HepG2 (cell line): ENCODE results near the gene KIAA1614. TPM values are rescaled to one million over a fixed set of nuclear protein-coding genes. Genes with fewer than 3 reads are reported as not detected.

ENCODE experiments used
- ATAD3A ChIP-seq: sonication (generic); formaldehyde crosslinking; IDR thresholded peaks from 2 replicates; pipeline ENCODE4 v1.4.0; 2020; ENCODE audit warnings: missing genetic modification reagents
- JARID2 ChIP-seq: sonication (generic); formaldehyde crosslinking; IDR thresholded peaks from 2 replicates; pipeline ENCODE4 v1.8.1; 2023; ENCODE audit warnings: missing genetic modification reagents, inconsistent platforms; ENCODE audit not compliant: insufficient replicate concordance
- KDM1A ChIP-seq: IDR thresholded peaks from 2 replicates; pipeline ENCODE4 v1.6.1; 2016; ENCODE audit warnings: missing compliant biosample characterization
- KDM2A ChIP-seq: sonication (generic); formaldehyde crosslinking; IDR thresholded peaks from 2 replicates; pipeline ENCODE4 v1.4.0; 2020; ENCODE audit warnings: low read depth, missing genetic modification reagents, borderline replicate concordance
- MIER3 ChIP-seq: IDR thresholded peaks from 2 replicates; pipeline ENCODE4 v1.6.1; 2016; ENCODE audit warnings: missing compliant biosample characterization, borderline replicate concordance
- TCF7L2 ChIP-seq: IDR thresholded peaks from 2 replicates; pipeline ENCODE4 v1.6.1; 2011; ENCODE audit warnings: mild to moderate bottlenecking, low read depth, low read length, moderate library complexity
- ZBTB8A ChIP-seq: sonication (generic); formaldehyde crosslinking; IDR thresholded peaks from 2 replicates; pipeline ENCODE4 v1.4.0; 2020; ENCODE audit warnings: mild to moderate bottlenecking, low read depth, missing genetic modification reagents, borderline replicate concordance
- ZNF251 ChIP-seq: sonication (generic); formaldehyde crosslinking; IDR thresholded peaks from 2 replicates; pipeline ENCODE4 v1.9.0; 2021; ENCODE audit warnings: mild to moderate bottlenecking, missing genetic modification reagents
- ZNF766 ChIP-seq: sonication (generic); formaldehyde crosslinking; IDR thresholded peaks from 2 replicates; pipeline ENCODE4 v1.5.0; 2020; ENCODE audit warnings: missing genetic modification reagents, borderline replicate concordance
- ZXDC ChIP-seq: sonication (generic); formaldehyde crosslinking; IDR thresholded peaks from 2 replicates; pipeline ENCODE4 v1.5.0; 2020; ENCODE audit warnings: mild to moderate bottlenecking, missing genetic modification reagents
- polyA plus RNA-seq, 8 experiments: library from polyadenylated mRNA; depleted of rRNA in 3 of 8; stranded (reverse) in 7 of 8; unstranded in 1 of 8; fragments of >200 nt; fragmentation: Illumina TruSeq in 4 of 8; extraction: Trizol in 4 of 8; gene quantifications; 2 replicates each; pipeline versions ENCODE4 v1.2.1 to v1.2.3, GENCODE V29; 2011 to 2016; ENCODE audit warnings: low read depth in 4 of 8, missing spikeins in 1 of 8, mixed read lengths in 1 of 8; ENCODE audit not compliant: insufficient read depth in 1 of 8
- total RNA-seq, 5 experiments: library from RNA; depleted of rRNA; stranded (reverse); fragments of >200 nt; fragmentation: Illumina TruSeq; extraction: Trizol; gene quantifications; 2 replicates each; pipeline ENCODE4 v1.2.3, GENCODE V29; 2016; ENCODE audit warnings: low read depth in 1 of 5
- TF ChIP-seq, protein P1 (sequence below): sonication (generic); formaldehyde crosslinking; IDR thresholded peaks from 2 replicates; pipeline ENCODE4 v1.5.0; 2020; ENCODE audit warnings: mild to moderate bottlenecking, missing genetic modification reagents, borderline replicate concordance
- TF ChIP-seq, protein P2 (sequence below): sonication (generic); formaldehyde crosslinking; IDR thresholded peaks from 2 replicates; pipeline ENCODE4 v1.4.0; 2020; ENCODE audit warnings: mild to moderate bottlenecking, missing genetic modification reagents

KIAA1614 gene
- total and polyA plus RNA-seq, 2 of the 13 experiments (the other 11 are each of a cell fraction or from before 2014, with no cell fraction given) = 0.15 to 0.77 TPM

DNA sequence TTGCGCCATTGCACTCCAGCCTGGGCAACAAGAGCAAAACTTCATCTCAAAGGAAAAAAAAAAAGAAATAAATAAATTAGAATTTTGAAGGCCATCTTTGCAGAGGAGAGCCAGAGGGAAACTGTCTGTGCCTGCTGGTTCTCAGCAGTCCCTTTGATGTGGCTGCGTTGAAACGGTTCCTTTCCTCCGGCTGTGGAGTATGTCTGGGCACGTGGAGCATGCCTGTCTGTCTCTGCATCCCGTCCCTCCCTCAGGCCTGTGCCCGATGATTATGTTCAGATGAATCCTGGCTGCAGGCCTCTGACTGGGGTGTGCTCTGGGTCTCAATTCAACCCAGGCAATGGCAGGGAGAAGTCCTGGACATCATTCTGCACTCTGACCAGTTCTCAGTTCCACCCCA, 33.4 kb downstream of the KIAA1614 start (continued):
- TF ChIP-seq, protein P1, sequence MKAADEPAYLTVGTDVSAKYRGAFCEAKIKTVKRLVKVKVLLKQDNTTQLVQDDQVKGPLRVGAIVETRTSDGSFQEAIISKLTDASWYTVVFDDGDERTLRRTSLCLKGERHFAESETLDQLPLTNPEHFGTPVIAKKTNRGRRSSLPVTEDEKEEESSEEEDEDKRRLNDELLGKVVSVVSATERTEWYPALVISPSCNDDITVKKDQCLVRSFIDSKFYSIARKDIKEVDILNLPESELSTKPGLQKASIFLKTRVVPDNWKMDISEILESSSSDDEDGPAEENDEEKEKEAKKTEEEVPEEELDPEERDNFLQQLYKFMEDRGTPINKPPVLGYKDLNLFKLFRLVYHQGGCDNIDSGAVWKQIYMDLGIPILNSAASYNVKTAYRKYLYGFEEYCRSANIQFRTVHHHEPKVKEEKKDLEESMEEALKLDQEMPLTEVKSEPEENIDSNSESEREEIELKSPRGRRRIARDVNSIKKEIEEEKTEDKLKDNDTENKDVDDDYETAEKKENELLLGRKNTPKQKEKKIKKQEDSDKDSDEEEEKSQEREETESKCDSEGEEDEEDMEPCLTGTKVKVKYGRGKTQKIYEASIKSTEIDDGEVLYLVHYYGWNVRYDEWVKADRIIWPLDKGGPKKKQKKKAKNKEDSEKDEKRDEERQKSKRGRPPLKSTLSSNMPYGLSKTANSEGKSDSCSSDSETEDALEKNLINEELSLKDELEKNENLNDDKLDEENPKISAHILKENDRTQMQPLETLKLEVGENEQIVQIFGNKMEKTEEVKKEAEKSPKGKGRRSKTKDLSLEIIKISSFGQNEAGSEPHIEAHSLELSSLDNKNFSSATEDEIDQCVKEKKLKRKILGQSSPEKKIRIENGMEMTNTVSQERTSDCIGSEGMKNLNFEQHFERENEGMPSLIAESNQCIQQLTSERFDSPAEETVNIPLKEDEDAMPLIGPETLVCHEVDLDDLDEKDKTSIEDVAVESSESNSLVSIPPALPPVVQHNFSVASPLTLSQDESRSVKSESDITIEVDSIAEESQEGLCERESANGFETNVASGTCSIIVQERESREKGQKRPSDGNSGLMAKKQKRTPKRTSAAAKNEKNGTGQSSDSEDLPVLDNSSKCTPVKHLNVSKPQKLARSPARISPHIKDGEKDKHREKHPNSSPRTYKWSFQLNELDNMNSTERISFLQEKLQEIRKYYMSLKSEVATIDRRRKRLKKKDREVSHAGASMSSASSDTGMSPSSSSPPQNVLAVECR = no peak
- no peak for TF ChIP-seq JARID2 (CRISPR knock-in tag)
- no peak for TF ChIP-seq ZNF251
- no peak for TF ChIP-seq ATAD3A (CRISPR knock-in tag)
- TF ChIP-seq KDM1A (CRISPR knock-in tag) = no peak
- no peak for TF ChIP-seq TCF7L2
- no peak for TF ChIP-seq ZXDC
- no peak for TF ChIP-seq MIER3 (CRISPR knock-in tag)
- no peak for TF ChIP-seq KDM2A (CRISPR knock-in tag)
- no peak for TF ChIP-seq ZNF766 (CRISPR knock-in tag)
- TF ChIP-seq, protein P2, sequence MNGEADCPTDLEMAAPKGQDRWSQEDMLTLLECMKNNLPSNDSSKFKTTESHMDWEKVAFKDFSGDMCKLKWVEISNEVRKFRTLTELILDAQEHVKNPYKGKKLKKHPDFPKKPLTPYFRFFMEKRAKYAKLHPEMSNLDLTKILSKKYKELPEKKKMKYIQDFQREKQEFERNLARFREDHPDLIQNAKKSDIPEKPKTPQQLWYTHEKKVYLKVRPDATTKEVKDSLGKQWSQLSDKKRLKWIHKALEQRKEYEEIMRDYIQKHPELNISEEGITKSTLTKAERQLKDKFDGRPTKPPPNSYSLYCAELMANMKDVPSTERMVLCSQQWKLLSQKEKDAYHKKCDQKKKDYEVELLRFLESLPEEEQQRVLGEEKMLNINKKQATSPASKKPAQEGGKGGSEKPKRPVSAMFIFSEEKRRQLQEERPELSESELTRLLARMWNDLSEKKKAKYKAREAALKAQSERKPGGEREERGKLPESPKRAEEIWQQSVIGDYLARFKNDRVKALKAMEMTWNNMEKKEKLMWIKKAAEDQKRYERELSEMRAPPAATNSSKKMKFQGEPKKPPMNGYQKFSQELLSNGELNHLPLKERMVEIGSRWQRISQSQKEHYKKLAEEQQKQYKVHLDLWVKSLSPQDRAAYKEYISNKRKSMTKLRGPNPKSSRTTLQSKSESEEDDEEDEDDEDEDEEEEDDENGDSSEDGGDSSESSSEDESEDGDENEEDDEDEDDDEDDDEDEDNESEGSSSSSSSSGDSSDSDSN (CRISPR knock-in tag) = no peak
- no peak for TF ChIP-seq ZBTB8A (CRISPR knock-in tag)
